HG02798 (cell line): ENCODE results near the gene AADAT.
"Not testable (repeated sequence)": the region's sequence is repeated elsewhere in the genome, so short reads cannot be mapped to it uniquely, and the experiment has no call there.

ENCODE experiments used
- ATAC-seq: cut with Tn5 transposase; IDR thresholded peaks from one replicate; pipeline ENCODE4 v1.9.1; 2021; ENCODE audit warnings: mild to moderate bottlenecking; ENCODE audit not compliant: unreplicated experiment, poor library complexity

The AADAT gene

DNA sequence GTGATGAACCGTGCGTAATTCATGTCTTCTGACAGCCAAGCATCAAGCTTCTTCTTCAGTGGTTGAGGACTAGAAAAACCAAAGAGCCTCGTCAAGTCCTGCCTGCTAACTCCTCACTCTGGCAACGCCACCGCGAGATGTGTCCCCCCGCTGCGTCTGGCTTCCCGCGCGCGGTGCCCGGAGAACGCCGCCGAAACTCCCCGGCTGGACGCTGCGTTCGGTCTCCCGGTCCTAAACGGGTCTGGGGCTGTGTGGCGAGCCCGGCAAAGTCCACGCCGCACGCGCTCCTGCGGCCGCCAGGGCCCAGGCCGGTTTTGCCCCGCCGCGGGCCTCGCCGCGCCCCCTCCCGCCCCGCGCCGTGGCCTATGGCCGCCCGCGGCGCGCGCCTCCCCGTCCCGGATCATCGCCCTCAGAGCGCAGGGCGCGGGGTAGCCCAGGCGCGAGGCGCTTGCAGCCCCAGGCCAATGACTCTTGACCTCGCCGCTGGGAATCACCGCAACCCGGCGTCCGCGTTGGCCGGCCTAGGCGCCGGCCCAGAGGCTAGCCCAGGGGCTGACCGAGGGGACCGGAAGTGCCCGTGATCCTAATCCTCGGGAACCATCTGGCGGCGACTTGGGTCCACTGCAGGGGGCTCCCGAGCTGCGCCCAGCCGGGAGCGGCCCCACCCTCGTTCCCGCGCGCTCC is at the start of gene AADAT:
TSS of gene AADAT (minus strand) at position 289 of the 684 bp plus-strand sequence. CDS start at position 23, 266 bp downstream.
- ATAC-seq, result peak; percentile 80

DNA sequence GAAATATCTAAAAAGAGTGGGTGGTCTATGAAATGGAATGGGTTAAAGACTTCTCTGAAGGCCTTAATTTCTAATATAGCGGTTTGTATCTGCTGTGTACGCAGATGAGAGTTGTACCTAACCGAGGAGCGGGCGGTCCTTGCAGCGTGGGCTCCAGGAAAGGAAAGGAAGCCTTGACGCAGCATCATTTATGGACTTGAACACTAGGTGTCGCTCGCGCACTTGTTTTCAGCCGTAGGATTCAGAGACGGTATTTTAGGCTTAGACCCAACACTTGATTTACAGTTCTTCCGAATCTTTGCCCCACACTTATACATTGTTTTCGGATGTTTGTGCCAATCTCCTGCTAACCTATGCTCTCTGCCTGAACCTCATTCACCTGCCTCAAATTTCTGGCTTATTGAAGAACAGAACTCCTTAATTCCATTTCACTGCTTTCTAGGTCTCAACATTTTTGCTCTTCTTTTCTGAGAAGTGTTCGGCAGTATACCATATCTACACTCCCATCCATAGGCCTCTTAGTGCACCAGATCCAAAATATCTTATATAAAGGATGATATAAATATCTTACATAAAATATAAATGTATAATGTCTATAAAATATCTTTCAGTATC is 48.9 kb upstream of the AADAT start:
- ATAC-seq, result peak; percentile 94

DNA sequence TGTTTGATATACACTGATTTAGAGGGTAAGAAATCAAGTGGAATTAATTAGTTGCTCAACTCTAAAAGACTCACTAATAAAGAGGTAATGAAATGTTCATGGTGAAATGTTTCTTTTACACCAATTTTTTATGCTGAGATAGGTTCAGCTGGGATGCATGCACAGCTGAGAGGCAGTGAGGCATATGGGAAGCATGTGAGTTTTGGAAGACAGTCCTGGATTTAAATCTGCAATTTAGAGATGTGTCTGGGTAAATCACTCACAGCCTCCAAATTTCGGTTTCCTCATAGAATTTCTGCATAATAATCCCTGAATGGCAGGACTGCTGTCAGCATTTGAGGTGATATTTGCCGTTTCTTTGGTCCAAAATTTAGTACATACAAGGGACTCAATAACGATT is 48.2 kb upstream of the AADAT start:
- ATAC-seq, result no peak

DNA sequence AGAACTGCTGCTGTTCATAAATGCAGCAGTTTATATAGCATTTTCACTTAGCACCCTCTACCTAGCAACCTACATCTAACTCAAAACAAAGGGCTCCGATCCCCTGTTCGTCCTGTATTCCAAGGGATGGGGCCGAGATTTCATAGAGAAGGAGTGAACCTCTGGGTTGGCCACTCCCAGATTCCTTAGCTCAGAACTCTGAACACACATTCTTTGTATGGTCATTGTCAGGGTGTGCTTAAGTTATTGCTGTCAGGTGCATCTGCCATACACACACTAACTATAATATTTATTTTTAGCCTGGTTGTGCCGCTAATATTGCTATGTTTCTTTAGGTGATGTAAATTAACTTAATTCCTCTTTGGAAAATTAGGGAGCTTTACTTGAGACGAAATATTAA is 47.7 kb upstream of the AADAT start:
- no peak for ATAC-seq

DNA sequence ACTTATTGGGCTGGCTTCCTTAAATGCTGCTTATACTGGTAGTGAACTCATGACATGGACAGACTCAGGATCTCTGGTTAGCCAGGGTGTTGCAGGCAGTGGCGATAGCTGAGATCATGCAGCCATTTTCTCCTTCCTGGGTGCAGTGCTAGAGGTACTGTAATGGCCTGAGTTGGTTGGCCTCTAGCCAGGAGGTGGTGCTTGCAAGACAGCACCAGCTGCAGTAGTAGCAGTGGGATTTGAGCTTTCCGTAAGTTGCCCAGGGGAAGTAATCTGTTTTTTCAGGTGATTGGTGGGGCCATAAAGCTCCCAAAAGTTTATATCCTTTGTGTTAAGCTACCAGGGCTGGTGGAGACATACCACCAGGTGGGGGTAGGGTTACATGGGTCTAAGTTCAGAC is 45.1 kb upstream of the AADAT start:
- no peak for ATAC-seq

DNA sequence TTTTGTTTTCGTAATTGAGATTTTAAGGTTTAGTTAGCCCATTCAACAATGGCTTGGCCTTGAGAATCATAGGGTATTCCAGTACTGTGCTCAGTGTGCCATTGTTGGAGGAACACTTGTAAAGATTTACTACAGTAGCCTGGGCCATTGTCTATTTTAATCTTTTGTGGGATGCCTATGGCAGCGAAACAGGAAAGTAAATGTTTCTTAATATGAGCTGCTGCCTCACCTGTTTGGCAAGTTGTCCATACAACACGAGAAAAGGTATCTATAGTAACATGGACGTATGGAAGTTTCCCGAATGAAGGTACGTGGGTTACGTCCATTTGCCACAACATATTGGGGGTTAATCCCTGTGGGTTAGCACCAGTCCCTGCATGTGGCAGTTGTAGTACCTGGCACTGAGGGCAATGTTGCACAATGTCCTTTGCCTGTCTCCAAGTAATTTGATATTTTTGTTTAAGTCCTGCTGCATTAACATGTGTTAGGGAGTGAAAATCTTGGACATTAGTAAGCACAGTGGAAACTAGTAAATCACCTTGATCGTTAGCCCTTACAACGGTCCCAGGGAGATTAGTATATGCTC is 38.6 kb upstream of the AADAT start:
- no peak for ATAC-seq

DNA sequence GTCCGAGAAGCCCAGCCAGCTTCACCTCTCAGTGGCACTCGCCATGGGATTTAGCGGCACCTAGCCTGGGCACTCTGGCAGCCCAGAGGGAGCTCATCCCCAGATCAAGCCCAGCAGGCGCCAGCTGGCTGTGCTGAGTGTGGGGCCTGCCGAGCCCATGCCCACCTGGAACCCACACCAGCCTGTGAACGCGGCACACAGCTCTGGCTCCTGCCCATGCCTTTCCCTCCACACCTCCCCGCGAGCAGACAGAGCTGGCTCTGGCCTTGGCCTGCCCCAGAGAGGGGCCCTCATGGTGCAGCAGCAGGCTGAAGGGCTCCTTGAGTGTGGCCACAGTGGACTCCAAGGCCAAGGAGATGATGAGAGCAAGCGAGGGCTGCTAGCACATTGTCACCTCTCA is 38.0 kb upstream of the AADAT start:
- no peak for ATAC-seq

DNA sequence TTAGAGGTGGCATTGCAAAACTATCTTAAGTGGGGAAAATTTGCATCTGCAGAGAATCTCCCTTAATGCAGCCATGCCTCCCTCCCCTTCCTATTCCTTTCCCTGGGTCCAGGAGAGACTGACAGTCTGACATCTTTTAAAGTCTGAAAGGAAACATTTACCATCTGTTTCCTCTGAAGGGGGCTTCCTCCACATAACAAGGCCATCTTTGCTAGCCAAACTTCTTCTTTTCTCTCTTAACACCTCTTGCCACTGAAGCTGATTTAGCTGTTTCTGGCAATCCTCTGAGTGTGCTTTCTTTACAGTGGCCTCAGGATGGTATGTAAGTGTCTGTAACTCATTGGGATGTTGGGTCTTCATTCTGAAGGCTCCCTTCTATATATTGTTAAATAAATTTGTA is 34.6 kb upstream of the AADAT start:
- no peak for ATAC-seq

DNA sequence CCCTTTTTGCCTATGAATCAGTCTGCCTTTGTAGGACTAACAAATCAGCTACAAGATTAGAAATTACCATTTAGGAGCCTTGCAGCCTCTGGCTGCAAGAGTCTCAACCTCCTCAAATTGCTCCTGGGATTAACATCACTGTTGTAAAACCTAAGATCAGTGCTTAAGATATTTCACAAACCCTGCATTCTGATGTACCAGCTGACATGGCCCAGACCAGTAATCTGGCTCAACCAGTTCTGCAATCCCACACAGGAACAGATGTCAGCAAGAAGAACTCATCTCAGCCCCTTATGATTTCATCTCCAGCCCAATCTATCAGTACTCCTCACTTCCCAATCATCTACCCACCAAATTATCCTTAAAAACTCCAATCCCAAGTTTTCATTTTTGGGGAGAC is 32.5 kb upstream of the AADAT start:
- ATAC-seq, result no peak

DNA sequence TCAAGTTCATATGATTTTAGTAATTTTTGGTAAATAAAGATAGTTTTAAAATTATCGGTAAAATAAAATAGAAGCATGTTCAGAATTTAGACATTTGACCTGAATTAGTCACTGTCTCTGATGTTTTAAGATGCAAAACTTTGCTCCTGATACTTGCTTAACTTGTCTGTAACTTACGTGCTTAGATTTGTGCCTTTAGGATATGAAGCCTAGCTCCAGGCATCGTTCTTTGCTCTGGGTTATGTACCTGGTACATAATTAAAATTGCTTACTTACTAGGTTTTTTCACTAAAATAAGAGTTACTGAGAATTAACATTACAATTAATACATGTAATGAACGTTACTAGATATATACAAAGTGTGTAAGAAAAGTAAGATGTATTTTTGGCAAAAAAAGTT is 24.9 kb upstream of the AADAT start:
- no peak for ATAC-seq

DNA sequence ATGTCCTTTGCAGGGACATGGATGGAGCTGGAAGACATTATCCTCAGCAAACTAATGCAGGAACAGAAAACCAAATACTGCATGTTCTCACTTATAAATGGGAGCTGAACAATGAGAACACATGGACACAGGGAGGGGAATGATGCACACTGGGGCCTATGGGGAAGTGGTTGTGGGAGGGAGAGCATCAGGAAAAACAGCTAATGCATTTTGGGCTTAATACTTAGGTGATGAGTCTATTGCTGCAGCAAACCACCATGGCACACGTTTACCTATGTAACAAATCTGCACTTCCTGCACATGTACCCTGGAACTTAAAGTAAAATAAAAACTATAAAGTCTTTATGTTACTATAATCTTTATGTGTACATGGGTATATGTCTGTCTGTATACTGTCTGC is 24.4 kb upstream of the AADAT start:
- ATAC-seq, result not testable (repeated sequence)

DNA sequence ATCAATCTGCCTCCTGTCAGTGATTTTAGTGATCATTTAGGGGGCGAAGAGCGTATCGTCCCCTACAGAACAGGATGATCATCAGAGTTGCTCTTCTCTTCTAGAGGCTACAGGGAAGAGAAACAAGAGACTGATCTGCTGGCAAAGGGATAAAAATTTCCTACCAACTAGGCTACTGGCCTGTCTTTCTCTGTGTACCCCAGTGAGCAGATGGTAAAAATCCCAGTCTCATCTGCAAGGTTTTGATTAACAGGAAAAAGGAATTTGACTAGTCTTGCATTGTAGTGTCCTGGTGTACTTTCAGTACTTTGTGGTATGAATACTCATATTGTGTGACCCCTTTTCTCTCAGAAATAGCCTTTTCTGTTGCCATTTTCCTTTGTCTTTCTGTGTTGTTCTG is 21.8 kb upstream of the AADAT start:
- ATAC-seq, result no peak

DNA sequence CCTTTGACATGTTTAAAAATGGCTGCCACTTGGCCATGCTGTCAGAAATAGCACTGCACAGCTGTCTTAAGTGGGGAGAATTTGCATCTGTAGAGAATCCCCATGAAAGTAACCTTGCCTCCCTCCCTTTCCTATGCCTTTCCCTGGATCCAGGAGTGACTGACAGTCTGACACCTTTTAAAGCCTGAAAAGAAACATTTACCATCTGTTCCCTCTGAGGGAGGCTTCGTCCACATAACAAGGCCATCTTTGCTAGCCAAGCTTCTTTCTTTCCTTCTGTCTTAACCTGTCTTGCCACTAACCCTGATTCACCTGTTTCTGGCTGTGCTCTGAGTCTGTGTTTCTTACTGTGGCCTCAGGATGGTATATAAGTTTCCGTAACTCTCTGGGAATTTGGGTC is 21.3 kb upstream of the AADAT start:
- ATAC-seq, result no peak

DNA sequence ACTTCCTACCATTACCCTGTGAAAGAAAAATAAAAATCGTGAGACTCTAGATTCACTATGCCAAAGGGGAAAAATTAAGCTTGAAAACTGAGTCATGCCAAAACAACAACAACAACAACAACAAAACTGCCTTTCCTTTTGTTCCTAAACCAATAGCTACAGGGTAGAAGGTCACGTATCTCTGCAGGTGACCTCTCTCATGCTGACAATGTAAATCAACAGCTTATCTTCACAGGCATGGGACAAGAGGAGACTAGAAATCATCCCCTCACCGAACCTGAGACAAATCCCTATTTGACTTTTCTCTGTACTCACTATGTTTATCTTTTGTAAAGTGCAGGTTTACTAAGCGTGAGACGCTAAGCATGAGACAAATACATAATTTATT is 20.5 kb upstream of the AADAT start:
- ATAC-seq, result no peak

DNA sequence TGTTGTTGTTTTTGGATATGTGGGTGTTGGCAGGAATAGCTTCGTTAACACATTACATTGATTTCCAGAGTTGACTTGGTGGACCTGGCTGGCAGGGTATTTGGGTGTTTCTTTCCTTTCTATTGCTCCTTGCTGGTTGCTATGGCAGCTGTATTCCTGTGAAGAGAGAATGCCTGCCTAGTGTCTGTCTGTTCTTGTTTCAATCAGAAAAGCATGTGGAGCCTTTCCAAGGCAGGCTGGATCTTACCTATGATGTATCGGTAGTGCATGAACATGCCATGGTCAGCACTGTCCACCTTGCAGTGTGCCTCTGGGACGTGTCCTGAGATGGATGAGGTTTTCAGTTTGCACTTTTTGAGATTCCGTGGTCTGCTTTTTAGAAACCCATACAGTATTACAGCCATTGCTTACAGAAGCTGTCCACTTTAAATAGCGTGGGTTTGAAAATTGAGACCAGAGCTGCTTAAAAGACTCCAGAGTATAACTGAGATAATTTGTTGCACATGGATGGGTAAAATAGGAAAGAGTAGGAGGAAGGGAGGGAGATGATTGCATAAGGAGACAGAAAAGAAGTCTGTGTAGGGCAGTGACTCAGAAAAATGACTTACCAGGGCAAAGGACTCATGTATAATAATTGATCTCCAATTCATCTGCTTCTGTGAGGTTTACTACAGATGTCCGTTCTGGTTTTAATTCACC is 20.0 kb upstream of the AADAT start:
- no peak for ATAC-seq

DNA sequence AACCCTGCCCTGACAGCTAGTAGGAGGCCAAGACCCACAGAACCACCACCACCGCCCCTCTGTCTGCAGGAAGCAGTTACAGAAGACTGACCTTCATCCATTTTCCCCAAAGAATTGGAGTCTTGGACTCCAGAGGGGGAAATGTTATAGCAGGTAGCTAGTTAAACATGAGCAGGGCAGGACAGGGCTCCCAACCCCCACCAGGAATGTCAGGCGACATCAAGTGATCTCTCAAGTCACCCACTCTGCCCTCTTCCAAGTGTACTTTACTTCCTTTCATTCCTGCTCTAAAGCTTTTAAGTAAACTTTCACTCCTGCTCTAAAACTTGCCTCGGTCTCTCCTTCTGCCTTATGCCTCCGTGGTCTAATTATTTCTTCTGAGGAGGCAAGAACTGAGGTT is 17.1 kb upstream of the AADAT start:
- ATAC-seq, result no peak

DNA sequence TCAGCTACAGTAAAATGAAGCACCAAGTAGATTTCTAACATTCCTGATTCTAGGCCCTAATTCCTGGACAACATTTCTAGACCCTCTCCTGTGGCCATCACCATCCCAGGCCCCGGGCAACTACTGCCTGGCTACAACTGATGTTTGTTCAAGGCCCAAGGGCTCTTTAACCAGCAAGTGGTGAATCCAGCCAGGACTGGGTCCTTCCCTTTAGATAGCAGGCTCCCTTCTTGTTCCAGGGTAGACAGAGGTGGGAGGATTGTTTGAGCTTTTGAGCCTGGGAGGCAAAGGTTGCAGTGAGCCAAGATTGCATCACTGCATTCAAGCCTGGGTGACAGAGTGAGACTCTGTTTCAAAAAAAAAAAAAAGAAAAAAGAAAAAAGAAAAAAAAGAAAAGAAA is 12.7 kb upstream of the AADAT start:
- ATAC-seq, result no peak

DNA sequence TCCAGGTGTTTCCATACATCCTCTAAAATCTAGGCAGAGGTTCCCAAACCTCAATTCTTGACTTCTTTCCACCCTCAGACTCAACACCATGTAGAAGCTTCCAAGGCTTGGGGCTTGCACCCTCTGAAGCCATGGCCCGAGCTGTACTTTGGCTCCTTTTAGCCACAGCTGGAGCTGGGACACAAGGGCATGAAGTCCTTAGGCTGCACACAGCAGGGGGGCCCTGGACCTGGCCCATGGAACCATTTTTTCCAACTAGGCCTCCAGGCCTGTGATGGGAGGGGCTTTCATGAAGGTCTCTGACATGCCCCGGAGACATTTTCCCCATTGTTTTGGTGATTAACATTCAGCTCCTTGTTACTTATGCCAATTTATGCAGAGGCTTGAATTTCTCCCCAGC is 8.4 kb upstream of the AADAT start:
- not testable (repeated sequence) for ATAC-seq

DNA sequence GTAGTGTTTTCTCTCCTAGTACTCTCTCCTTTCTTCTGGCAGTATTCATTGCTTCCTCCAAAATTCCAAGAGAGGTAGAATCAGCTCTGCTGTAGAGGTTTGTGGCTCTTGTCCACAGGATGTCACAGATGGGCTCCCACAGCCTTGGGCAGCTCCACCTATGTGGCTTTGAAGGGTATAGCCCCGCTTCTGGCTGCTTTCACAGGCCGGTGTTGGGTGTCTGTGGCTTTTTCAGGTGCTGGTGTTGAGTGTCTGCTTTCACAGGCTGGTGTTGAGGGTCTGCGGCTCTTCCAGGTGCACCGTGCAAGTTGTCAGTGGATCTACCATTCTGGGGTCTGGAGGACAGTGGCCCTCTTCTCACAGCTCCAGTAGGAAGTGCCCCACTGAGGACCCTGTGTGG is 7.9 kb upstream of the AADAT start:
- ATAC-seq, result no peak

DNA sequence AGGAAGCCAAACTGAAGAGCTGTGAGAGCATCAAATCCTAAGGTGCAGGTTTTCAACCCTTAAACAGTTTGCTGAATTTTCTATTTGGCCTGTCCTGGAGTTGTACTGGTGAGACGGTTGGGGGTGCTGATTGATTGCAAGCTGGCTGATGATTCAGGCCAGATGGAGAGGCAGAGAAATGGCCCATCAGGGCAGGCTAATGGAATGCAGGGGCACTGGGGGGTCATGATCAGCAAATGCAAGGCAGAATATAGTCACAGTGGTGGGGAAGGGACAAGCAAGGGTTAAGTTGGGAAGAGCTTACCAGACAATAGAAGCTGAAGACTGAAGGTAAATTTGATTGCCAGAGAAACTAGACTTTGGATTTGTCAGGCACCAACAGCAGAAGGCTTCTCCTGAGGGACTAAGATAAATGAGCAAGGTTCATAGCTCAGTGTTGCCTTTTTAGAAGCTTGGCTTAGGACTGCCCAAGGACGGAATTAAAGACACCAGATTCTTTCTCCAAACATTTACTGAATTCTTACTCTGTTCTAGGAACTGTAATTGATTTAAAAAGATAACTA is 4.3 kb upstream of the AADAT start:
- ATAC-seq, result no peak

DNA sequence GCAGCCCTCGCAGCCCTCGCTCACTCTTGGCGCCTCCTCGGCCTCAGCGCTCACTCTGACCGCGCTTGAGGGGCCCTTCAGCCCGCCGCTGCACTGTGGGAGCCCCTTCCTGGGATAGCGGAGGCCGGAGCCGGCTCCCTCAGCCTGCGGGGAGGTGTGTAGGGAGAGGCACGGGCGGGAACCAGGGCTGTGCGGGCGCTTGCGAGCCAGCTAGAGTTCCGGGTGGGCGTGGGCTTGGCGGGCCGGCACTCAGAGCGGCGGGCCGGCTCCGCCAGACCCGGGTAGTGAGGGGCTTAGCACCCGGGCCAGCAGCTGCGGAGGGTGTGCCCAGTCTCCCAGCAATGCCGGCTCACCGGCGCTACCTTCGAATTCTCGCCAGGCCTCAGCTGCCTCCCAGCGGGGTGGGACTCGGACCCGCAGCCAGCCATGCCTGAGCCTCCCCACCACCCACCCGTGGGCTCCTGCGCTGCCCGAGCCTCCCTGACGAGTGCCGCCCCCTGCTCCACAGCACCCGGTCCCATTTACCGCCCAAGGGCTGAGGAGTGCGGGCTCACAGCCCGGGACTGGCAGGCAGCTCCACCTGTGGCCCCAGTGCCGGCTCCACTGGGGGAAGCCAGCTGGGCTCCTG is 1.4 kb upstream of the AADAT start:
- ATAC-seq, result no peak
